Neural progenitor cell (in vitro differentiated cells): ENCODE measurements around the gene ADAT2.

Source experiments
- EZH2 ChIP-seq: fragments of 200-600 bp; sonication (generic); IDR thresholded peaks from 2 replicates; pipeline ENCODE4 v1.6.1; 2017; ENCODE audit warnings: antibody characterized with exemption, mild to moderate bottlenecking, moderate library complexity
- TF ChIP-seq, protein P1 (sequence below): fragments of 200-600 bp; sonication (generic); IDR thresholded peaks from 2 replicates; pipeline ENCODE4 v1.5.1; 2017; ENCODE audit warnings: antibody characterized with exemption, mild to moderate bottlenecking

DNA sequence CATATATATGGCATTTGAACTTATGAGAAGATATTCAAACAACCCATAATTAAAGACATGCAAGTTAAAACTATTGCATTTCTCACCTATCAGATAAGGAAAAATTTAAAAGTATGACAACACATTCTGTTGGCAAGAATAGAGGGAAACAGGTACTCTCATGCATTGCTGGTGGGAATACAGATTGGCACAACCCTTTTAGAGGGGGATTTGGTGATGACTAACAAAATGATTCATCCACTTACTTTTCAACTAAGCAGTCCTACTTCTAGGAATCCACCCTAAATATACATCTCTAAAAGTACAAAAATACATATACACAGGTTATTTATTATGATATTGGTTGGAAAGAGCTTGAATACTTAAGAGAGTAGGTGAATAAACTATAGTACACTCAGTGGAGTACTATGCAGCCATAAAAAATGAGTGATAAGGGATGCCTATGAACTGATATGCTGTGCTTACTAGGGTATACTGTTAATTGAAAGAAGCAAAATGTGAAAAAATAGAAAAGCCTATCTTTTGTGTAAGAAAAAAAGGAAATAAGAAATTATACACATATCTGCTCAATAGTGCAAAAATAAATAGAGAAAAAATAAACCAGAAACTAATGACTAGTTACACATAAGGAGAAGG lies 42.2 kb downstream of the ADAT2 start:
- TF ChIP-seq, protein P1, sequence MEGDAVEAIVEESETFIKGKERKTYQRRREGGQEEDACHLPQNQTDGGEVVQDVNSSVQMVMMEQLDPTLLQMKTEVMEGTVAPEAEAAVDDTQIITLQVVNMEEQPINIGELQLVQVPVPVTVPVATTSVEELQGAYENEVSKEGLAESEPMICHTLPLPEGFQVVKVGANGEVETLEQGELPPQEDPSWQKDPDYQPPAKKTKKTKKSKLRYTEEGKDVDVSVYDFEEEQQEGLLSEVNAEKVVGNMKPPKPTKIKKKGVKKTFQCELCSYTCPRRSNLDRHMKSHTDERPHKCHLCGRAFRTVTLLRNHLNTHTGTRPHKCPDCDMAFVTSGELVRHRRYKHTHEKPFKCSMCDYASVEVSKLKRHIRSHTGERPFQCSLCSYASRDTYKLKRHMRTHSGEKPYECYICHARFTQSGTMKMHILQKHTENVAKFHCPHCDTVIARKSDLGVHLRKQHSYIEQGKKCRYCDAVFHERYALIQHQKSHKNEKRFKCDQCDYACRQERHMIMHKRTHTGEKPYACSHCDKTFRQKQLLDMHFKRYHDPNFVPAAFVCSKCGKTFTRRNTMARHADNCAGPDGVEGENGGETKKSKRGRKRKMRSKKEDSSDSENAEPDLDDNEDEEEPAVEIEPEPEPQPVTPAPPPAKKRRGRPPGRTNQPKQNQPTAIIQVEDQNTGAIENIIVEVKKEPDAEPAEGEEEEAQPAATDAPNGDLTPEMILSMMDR: no peak
- TF ChIP-seq EZH2: no peak
